ENCODE measurements around the gene CD248.

Gene CD248

GRCh38 chr11:66341502-66342126, 24.8 kb upstream of the CD248 start:
- DNase-seq (ENCODE audit: low read depth in 2 of 3, low spot score in 1 of 3) = no peak

GRCh38 chr11:66340596-66341501, 24.0 kb upstream of the CD248 start:
- DNase-seq (ENCODE audit: low read depth in 2 of 3, low spot score in 1 of 3) = no peak

GRCh38 chr11:66339686-66340483, 23.0 kb upstream of the CD248 start:
- no peak for DNase-seq (ENCODE audit: low read depth in 2 of 3, low spot score in 1 of 3)

DNA sequence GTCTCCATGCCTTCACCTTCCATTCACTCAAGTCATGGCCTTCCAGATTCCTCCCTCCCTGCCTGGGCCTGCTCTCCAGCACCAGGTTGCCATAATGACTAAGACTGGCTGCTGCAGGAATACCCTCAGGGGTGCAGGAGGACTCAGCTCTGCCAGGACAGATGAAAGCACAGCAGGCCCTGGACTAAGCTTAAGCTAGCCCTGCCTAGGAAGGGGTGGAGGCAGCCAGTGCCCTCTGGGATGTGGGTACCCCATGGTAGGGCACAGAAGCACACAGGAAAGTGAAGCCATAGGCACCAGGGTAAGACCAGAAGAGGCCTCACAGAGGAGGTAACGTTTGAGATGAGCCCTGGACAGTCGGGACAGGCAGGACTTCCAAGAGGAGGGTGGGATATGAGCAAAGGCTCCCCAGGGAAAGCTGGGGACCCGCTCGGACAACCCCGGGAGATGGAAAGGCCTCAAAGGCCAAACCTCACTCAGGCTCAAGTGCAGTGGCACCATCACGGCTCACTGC, 22.4 kb upstream of the CD248 start:
- no peak for DNase-seq (ENCODE audit: low read depth in 2 of 3, low spot score in 1 of 3)

- DNase-seq (ENCODE audit: low read depth in 2 of 3, low spot score in 1 of 3) = no peak
These were observed 21.7 kb upstream of the CD248 start for GRCh38 chr11:66338276-66339161.

- no peak for DNase-seq (ENCODE audit: low read depth in 2 of 3, low spot score in 1 of 3)
These were observed 20.5 kb upstream of the CD248 start for GRCh38 chr11:66337103-66337899.

DNA sequence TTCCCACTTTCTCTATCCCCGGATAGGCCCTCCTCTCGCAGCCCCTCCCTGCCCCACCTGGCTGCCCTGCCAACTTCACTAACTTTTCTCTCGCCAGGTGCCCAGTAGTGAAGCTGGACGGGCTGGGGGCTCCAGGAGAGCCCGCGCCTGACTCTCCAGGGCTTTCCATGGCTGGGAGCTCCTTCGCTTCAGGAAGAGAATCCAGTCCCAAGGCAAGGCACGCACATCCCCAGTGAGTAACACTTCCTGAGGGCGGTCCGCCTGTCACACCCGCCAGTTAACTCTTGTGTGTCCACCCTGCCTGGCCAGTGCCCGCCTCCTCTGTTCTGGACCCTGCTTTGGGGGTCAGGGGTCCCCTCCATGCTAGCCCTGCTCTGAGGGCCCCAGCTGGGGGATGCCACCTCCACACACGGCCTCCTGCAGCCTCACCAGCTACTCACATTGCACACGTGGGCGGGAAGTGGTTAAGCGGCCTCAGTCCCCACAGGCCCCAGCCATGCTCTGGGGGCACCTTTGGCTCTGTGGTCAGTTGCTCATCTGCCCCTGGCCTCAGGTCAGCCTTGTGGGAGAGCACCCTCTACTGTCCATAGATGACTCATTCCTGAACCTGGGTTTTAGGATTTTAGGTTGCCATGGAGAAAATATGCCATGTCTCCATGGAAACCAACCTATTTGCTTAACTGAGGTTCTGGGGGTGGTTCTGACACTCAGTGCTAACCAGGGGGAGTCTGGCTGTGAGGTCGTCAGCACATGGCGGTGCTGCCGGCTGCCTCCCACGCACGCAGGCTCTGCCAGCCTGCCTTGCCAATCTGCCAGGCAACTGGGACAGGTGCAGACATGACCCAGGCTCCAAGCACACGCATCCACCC, 19.6 kb upstream of the CD248 start, which contains the start of gene RIN1:
RIN1 (minus strand) TSS at position 201 of the 869 bp plus-strand sequence; CDS start at position 169, 32 bp downstream.
- peak; percentile 50 to 57 (median 54) for DNase-seq (ENCODE audit: low read depth in 2 of 3, low spot score in 1 of 3)

DNA sequence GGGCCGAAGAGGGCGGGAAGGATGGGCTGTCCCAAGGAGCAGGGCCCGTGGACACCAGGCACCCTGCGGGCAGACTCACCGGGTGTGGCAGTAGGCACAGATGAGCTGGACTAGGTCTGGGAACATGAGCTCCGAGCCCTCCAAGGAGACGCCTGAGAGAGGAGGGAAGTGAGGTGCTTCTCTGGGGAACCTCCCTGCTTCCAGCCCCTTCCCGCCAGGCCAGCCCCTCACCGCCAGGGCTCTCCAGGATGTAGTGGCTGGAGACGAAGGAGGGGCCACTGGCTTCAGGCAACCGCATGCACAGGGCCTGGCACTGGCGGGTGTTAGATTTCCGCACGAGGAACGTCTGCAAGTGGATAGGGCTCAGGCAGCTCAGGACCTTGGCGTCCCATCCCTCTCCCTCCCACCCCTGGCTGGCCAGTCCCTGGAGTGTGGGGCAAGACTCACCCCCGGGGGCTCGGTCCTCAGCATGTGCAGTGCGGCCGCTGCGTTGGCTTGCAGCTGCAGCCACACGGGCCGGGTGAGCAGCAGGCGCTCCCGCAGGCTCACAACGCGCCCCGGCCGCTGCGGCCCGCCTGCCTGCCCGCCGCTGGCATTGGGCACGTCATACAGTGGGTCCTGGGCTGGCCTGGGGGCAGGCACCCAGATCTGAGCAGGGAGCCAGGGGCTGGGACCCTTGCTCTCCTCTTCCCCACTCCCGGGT, 18.8 kb upstream of the CD248 start:
- no peak for DNase-seq (ENCODE audit: low read depth in 2 of 3, low spot score in 1 of 3)

DNA sequence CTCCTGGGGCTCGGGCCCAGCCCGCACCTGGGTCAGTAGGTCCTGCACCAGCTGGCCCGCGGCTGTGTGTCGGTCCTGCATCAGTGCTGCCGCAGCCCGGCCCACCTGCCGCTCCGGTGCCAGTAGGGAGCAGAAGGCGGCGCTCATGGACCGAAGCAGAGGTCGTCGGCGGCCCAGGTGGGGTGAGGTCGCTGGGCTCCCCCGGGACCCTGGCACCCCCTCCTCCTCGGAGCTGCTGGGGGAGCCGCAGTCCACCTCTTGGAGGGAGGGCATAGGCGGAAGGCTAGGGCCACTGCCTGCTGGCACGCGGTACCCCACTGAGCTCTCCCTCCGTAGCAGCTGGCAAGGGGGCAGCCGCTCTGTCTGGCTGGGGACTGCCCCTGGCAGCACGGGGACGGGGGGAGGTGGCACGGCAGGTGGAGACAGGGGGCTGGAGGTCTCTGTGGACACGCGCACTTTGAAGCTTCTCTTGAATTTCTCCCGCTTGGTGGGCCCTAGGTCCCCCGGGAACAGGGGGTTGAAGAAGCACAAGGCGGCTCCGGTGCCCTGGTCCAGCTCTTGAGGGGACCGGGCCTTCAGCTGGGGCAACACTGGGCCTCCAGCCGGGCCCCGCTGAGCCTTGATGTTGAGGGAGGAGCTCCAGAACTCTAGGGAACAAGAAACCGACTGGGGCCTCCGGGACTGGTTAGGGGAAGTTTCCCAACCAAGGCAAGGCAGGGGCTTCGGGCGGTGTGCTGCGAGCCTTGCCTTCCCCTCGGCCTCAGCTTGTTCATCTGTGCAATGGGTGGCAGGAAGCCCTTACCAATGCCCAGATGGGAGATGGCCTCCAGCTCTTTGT, 18.0 kb upstream of the CD248 start:
- DNase-seq (ENCODE audit: low read depth in 2 of 3, low spot score in 1 of 3) = no peak

- no peak for DNase-seq (ENCODE audit: low read depth in 2 of 3, low spot score in 1 of 3)
These were observed 17.2 kb upstream of the CD248 start for GRCh38 chr11:66333896-66334604.

DNA sequence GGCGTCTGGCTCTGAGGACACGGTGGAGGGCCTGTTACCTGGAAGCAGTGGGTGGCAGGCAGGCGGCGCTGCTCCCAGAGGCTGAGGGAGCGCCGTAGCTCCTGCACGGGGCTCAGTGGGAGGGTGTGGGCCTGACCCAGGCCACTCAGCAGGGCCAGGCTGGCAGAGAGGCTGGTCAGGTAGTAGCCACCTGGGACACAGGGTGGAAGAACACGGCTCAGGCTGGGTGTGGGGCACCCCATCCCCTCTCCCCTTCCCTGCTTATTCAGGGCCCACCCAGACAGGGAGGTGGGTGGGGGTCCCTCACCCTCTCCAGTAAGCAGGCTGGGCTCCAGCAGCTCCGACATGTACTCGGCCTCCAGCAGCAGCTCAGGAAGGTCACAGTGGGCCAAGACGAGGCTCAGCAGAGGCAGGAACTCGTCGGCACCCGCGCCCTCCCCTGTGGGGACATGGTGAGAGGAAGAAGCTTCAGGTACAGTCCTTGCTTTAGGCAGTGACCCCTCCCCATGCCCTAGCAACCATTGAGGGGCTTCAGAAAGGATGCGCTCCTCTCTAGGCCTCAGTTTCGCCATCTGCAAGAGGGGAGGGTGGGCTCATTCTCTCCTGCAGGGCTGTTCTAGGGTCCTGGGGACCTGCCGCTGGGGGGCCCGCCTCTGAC, 16.5 kb upstream of the CD248 start:
- DNase-seq (ENCODE audit: low read depth in 2 of 3, low spot score in 1 of 3) = no peak

DNA sequence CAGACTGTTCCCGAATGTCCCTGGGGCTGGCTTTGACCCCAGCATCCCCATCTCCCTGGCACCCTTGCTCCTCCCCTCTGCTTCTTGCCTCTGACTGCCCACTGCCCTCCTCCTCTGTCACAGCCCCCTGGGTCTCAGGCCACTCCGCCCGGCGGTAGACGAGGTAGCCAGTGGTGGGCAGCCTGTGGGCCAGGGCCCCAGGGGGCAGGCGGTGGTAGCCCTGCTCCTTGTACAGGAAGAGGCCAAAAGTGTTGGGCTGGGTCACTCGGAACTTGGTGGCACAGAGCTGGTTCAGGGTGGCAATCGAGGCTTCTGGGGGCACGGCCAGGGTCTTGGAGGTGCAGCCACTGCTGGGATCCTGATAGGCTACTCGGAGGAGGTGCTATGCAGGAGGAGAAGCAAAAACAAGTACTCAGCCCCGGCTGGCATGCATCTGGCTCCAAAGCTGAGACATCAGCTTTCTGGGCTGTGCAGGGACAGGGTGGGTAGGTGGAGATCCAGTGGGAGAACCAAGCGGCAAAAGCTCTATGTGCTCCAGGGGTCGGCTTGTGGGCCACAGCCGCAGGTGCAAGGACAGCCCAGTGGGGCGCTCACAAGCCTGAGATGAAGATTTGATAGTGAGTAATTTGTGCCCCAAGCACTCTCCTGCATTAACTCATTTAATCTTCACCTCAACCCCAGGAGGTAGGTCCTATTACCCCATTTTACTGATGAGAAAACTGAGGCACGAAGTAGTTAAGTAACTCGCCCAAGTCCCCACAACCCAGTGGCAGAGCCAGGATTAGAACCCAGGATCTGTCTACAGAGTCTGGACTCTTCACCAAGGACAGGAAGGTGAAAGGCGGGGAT, 15.8 kb upstream of the CD248 start:
- DNase-seq (ENCODE audit: low read depth in 2 of 3, low spot score in 1 of 3) = no peak

- DNase-seq (ENCODE audit: low read depth in 2 of 3, low spot score in 1 of 3) = no peak
These were observed 14.9 kb upstream of the CD248 start for GRCh38 chr11:66331542-66332370.

DNA sequence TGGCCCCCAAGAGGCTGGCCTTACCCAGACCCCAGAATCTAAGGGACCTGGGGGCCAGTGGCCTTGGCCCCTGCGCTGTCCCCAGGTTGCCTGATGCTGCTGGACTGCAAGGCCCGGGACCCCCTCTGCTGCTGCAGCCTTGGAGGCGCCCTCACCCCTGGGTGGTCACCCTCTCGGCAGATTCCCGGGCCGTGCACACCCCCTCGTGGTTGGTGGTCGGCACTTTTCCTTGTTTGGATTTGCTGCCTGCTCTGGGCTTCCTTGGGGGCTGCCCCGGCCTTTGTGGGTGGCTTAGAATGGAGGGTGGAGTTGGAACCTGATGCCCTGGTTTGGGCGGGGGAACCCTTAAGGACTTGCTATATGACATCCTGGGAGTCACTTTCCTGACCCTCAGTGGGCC, 14.1 kb upstream of the CD248 start:
- no peak for DNase-seq (ENCODE audit: low read depth in 2 of 3, low spot score in 1 of 3)
